Gastrocnemius medialis (tissue), 4 donors: ENCODE data around the gene ABCD4.

ENCODE experiments used
- CTCF ChIP-seq, 5 experiments: fragments of 450-650 bp in 3 of 5; fragments of 200-600 bp in 2 of 5; sonication (generic) in 2 of 5; IDR thresholded peaks in 4 of 5; conservative IDR thresholded peaks in 1 of 5; 1 replicate in 4 of 5; 2 replicates in 1 of 5; pipeline ENCODE4 v1.5.1; 2016 to 2019; ENCODE audit warnings: antibody characterized with exemption in 5 of 5, mild to moderate bottlenecking in 3 of 5, moderate library complexity in 3 of 5
- POLR2A ChIP-seq, 2 donors: fragments of 450-650 bp; IDR thresholded peaks; one replicate each; pipeline ENCODE4 v1.6.1; 2017; ENCODE audit warnings: antibody characterized with exemption in 2 of 2, mild to moderate bottlenecking in 2 of 2, moderate library complexity in 2 of 2

GRCh38 chr14:74347097-74347794, 44.5 kb upstream of the ABCD4 start:
- TF ChIP-seq CTCF (IDR thresholded peaks at IDR 0.05 in 4 of 5, conservative IDR thresholded peaks at IDR 0.05 in 1 of 5) (no peak), POLR2A (IDR thresholded peaks at IDR 0.05) (no peak)
